Naive B cell (primary cell): ENCODE measurements around the gene FLNB. TPM values are rescaled to one million over a fixed set of nuclear protein-coding genes. Genes with fewer than 3 reads are reported as not detected.

Experiments used
- ATAC-seq, 2 donors: fragments of 150-1000 bp; cut with Tn5 transposase; 2 replicates each; pipeline ENCODE4 v1.10.0; 2021; ENCODE audit warnings: low read depth in 2 of 2, mild to moderate bottlenecking in 2 of 2, moderate library complexity in 2 of 2
- DNase-seq: peaks from one replicate; pipeline ENCODE4 v3.0.0; 2022
- H3K27ac Mint-ChIP-seq, 6 donors: one replicate each; pipeline ENCODE4 v1.8.0; 2020 to 2022; ENCODE audit warnings: mild to moderate bottlenecking in 6 of 6, mixed read lengths in 6 of 6, moderate library complexity in 5 of 6, inconsistent platforms in 2 of 6
- H3K27me3 Mint-ChIP-seq, 3 donors: one replicate each; pipeline ENCODE4 v1.8.0; 2021 to 2022; ENCODE audit warnings: mixed read lengths in 3 of 3, mild to moderate bottlenecking in 1 of 3
- H3K36me3 Mint-ChIP-seq, 2 donors: one replicate each; pipeline ENCODE4 v1.8.0; 2020 to 2022; ENCODE audit warnings: mixed read lengths in 2 of 2, inconsistent platforms in 1 of 2, mild to moderate bottlenecking in 1 of 2
- H3K4me1 Mint-ChIP-seq, 3 donors: one replicate each; pipeline ENCODE4 v1.8.0; 2020 to 2022; ENCODE audit warnings: mixed read lengths in 3 of 3, inconsistent platforms in 1 of 3, mild to moderate bottlenecking in 1 of 3, moderate library complexity in 1 of 3
- H3K4me3 Mint-ChIP-seq, 8 donors: one replicate each; pipeline ENCODE4 v1.8.0; 2020 to 2022; ENCODE audit warnings: mild to moderate bottlenecking in 8 of 8, mixed read lengths in 8 of 8, moderate library complexity in 8 of 8, inconsistent platforms in 2 of 8
- H3K9me3 Mint-ChIP-seq, 7 donors: one replicate each; pipeline ENCODE4 v1.8.0; 2020 to 2022; ENCODE audit warnings: mixed read lengths in 7 of 7, mild to moderate bottlenecking in 5 of 7, inconsistent platforms in 2 of 7, moderate library complexity in 1 of 7
- polyA plus RNA-seq, 6 donors: library from polyadenylated mRNA; unstranded; fragments of 300-500 nt; fragmentation: Illumina TruSeq; gene quantifications; one replicate each; pipeline ENCODE4 v1.2.3, GENCODE V29; 2021; ENCODE audit warnings: low read depth in 6 of 6

The FLNB gene
- polyA plus RNA-seq, 6 donors from 2014 or later, result 3.2 to 14.6 (median 9.7) TPM

DNA sequence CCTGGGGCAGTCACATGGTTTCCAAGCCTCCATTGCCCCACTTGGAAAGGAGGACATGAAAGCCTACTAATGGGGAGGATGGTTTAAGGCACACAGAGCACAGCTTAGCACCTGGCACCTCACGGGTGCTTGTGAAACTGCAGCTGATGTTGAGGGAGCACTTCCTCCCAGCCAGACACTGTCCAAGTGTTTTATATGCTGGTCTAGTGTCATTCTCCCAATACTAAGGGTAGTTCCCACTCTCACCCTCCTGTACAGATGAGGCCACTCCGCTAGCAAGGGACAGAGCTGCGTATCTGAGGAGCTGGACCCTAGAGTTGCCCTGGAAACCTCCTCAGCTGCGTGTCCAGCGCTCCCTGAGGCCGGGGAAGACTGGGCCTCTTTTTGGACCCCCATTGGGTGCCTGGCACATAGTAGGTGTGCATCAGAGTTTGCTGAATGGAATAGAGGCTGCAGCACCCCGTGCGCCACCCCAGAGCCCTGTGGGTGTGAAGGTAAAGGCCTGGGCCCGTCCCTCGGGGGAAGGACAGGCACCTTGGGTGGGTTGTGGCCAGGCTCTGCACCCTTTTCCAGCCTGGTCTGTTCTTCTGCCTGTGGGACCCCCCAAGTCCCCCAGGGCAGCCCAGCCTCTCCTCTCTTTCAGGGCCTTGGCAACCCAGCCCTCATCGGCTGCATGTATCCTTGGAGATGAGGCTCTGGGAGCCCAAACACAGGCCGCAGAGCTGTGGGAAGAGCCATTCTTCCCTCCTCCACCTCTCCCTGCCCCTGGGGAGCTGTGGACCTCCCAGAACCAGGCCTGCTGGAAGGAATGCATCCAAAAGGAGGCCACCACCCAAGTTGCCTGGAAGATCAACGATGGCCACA, 171.2 kb downstream of the FLNB start:
- H3K9me3 Mint-ChIP-seq, result no peaks in the 10 kb centered on the region
- peaks cover 17 to 30% (median 27%) of the 10 kb centered on the region in 3 donors for H3K4me1 Mint-ChIP-seq
- peak overlapping the region in 1 of 6 donors; percentile 38 for H3K27ac Mint-ChIP-seq
- no peak for ATAC-seq
- no peak for DNase-seq
- peak overlapping the region in 1 of 8 donors; percentile 47 for H3K4me3 Mint-ChIP-seq
- H3K36me3 Mint-ChIP-seq, result no peaks in the 10 kb centered on the region
- peaks cover 0 to 5% (median 0%) of the 10 kb centered on the region in 3 donors for H3K27me3 Mint-ChIP-seq

DNA sequence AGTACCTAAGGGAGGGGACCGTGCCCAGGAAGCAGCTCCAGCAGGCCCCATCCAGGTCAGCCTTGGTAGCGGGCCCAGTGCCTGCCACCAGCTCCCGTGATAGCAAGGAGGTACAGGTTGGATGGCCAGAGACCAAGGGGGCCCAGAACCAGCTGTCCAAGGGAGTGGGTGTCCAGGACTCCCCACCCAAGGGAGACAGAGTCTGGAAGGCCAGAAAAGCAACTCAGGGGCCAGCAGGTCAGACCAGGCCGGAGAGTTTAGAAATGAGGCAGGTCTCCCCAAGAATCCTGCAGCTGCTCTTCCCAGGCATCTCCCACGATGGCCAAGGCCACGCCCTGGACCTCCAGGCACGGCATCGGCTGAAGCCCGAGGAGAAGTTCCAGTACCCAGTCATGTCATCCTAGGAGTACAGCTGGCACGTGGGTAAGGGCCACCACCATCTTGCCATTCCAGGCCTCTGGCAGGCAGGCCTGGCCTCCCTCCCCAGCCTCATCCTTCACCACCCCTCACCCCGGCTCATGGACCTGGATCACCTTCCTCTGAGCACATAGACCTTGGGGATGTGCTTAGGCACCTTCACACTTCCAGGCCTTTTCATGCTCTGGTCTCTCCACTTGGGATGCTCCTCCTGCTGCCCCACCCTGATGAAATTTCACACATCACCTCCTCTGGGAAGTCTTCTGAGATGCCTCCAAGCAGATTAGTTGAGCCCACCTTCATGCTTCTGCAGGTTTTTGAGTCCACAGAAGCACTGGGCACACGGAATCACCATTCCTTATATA, 172.1 kb downstream of the FLNB start:
- H3K27me3 Mint-ChIP-seq, result peaks cover 0 to 5% (median 0%) of the 10 kb centered on the region in 3 donors
- no peaks in the 10 kb centered on the region for H3K36me3 Mint-ChIP-seq
- no peak overlapping the region for H3K4me3 Mint-ChIP-seq
- H3K27ac Mint-ChIP-seq, result peak overlapping the region in 1 of 6 donors; percentile 49
- H3K4me1 Mint-ChIP-seq, result peaks cover 17 to 30% (median 27%) of the 10 kb centered on the region in 3 donors
- DNase-seq (no peak), ATAC-seq (no peak)
- no peaks in the 10 kb centered on the region for H3K9me3 Mint-ChIP-seq

DNA sequence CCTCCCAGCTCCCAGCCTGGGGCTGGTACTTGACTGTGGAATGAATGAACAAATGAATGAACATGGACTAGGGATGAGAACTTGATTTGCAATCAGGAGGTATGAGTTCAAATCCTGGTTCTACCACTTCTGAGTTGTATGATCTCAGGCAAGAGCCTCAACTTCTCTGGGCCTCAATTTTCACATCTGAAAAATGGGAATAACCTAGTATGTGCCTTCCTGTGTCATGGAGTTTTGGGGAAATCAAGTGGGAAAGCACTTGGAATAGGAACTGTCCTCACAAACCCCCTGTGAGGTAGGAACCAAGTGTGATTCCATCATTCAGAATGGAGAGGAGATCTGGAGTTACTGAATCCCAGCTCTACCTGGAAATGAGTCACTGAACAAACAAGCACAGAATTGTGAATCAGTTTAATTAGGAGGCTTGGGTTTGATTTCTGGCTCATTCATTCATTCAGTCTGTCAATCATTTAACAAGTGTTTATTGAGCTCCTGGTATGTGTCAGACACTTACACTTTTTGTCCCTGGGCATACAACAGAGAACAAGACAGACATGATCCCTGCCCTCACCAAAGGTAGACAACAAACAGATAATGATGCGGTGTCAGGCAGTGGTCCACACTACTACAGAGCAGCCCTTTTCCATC, 172.8 kb downstream of the FLNB start:
- Mint-ChIP-seq H3K27me3 (peaks cover 0 to 4% (median 0%) of the 10 kb centered on the region in 3 donors), H3K9me3 (no peaks in the 10 kb centered on the region), H3K27ac (peak overlapping the region in 4 of 6 donors; percentile 10 to 84 (median 36)), H3K36me3 (no peaks in the 10 kb centered on the region), H3K4me3 (no peak overlapping the region), H3K4me1 (peaks cover 17 to 30% (median 27%) of the 10 kb centered on the region in 3 donors)
- no peak for DNase-seq
- no peak for ATAC-seq

DNA sequence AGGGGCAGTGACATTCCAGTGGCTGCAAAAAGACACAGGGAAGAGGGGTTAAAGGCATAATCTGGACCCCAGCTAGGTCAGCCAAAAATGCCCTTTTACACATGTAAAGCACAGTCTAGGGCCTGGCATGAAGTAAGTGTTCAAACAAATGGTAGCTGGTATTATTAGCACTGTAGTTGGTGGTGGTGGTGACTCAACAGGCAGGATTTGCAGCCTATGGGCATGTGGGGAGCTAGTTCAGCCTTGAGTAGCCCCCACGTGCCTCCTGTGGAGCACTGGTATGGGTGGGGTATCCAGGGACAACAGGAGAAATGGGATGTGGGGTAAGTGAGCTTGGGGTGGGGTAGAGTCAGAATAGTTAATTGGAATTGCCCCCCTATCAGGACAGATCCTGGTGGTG, 175.0 kb downstream of the FLNB start:
- H3K9me3 Mint-ChIP-seq, result no peaks in the 10 kb centered on the region
- H3K27me3 Mint-ChIP-seq, result no peaks in the 10 kb centered on the region
- ATAC-seq (no peak), DNase-seq (no peak)
- no peaks in the 10 kb centered on the region for H3K36me3 Mint-ChIP-seq
- H3K4me3 Mint-ChIP-seq, result no peak overlapping the region
- H3K27ac Mint-ChIP-seq, result no peak overlapping the region
- peaks cover 13 to 25% (median 21%) of the 10 kb centered on the region in 3 donors for H3K4me1 Mint-ChIP-seq

DNA sequence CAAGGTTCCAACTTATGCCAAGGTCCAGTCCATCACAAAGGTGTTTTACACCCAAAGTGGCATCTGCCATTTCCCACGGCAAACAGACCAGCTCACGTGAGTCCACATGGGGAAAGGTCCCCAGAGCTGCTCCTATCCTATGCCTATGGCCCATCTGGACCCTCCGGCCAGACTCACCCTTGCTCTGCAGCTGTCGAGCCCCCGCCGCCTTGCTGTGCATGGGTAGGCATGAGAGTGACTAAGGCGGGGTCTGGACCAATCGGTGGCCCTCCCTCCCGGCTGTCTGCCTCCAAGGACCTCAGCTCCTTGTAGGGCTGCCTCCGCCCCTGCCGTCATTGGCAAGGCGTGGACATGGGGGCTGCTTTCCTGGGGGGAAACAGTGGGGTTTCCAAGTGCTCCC, 175.7 kb downstream of the FLNB start:
- no peak overlapping the region for H3K4me3 Mint-ChIP-seq

DNA sequence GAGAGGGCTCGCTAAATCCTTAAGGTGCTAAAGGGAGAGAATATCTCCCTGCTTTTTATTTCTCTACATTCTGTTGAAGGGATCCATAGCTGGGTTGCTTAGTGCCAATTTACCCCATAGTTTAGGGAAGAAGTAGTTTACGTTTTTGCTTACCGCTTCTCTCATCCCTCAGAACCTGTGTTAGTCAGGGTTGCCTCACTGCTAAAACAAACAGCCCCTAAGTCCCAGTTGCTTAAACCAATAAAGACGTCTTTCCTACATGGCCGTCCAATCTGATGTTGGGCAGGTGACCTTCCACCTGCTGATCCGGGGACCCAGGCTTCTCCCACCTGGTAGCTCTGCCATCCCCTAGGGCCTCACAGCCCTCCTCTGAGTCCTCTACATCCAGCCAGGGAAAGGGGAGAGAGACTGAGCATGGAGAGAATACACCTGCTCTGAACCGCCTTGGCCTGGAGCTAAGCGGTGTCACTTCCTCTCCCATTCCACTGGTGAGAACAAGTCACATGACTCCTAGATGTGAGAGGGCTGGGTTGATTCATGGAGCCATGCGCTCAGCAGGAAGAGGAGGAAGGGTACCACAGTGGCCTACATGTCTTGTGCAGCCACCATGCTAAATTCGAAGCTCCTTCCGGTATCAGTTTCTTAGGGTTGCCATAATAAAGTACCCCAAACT, 176.2 kb downstream of the FLNB start:
- ATAC-seq (no peak), DNase-seq (no peak)
- Mint-ChIP-seq H3K4me1 (peaks cover 9 to 18% (median 17%) of the 10 kb centered on the region in 3 donors), H3K9me3 (no peaks in the 10 kb centered on the region), H3K27me3 (no peaks in the 10 kb centered on the region), H3K27ac (peak overlapping the region in 2 of 6 donors; percentile 42 to 84), H3K36me3 (no peaks in the 10 kb centered on the region), H3K4me3 (no peak overlapping the region)

More for the DNA sequence above, 175.7 kb downstream of the FLNB start:
- ATAC-seq, result no peak
- Mint-ChIP-seq H3K9me3 (no peaks in the 10 kb centered on the region), H3K27ac (no peak overlapping the region), H3K4me1 (peaks cover 9 to 18% (median 17%) of the 10 kb centered on the region in 3 donors), H3K36me3 (no peaks in the 10 kb centered on the region), H3K27me3 (no peaks in the 10 kb centered on the region)
- no peak for DNase-seq

DNA sequence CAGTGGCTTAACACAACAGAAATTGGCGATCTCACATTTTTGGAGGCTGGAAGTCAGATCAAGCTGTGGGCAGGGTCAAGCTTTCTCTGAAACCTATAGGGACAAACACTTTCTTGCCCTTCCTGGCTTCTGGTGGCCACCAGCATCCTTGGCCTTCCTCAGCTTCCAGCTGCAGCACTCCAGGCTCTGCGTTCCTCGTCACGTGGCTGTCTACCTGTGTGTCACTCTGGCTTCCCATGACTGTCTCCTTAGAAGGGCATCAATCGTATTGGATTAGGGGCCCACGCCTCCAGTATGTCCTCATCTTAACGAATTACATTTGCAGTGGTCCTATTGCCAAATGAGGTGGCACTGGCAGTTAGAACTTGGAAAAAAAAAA, 176.7 kb downstream of the FLNB start:
- Mint-ChIP-seq H3K4me3 (no peak overlapping the region), H3K9me3 (no peaks in the 10 kb centered on the region), H3K27ac (no peak overlapping the region), H3K27me3 (no peaks in the 10 kb centered on the region), H3K4me1 (peaks cover 9 to 18% (median 17%) of the 10 kb centered on the region in 3 donors), H3K36me3 (no peaks in the 10 kb centered on the region)
- DNase-seq, result no peak
- no peak for ATAC-seq

DNA sequence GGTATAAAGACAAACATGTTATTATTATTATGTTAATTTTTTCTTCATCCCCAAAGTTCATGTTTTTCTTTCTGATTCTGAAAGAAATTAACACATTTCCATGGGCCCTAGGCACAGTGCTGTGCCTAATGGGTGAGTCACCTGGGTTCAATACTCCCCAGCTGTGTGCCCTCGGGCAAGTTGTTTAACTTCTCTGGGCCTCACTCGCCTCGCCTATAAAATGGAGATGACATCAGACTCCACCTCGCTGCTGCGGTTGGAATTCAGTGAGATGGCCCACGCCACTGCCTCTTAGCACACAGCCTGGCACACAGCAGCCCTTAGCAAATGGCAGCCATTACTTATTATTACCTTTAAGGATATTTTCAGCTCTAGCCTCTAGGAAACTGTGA, 179.9 kb downstream of the FLNB start:
- Mint-ChIP-seq H3K9me3 (peaks cover 0 to 2% (median 0%) of the 10 kb centered on the region in 7 donors), H3K27ac (peak overlapping the region in 1 of 6 donors; percentile 82), H3K36me3 (peaks cover 7 to 10% of the 10 kb centered on the region in 2 donors), H3K4me1 (peaks cover 0 to 6% (median 3%) of the 10 kb centered on the region in 3 donors), H3K27me3 (no peaks in the 10 kb centered on the region), H3K4me3 (no peak overlapping the region)
- DNase-seq (no peak), ATAC-seq (peak in 1 of 2 donors; percentile 6)

DNA sequence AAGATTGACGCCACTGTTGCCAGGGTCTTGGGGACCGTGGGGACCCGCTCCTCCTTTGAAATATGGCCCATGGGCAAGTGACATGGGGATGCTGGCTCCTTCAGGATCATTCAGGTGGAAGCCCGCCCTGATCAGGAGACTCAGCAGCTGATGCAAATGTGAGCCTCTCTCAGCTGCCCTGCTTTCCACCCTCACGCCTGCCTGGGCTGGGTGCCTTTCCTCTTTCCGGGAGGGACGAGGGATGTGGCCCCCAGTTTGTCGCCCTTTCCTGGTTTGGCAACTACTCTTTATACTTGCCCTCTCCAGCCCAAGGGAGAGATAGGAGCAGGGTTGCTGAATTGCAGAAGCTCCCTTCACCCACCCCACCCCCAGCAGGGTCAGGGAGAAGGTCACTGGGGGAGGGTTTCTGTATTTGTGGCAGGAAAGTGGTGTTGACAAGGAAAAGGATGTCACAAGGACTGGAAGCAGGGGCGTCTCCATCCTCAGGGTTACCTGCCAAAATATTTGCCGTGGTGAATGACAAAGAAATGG, 180.8 kb downstream of the FLNB start:
- H3K27ac Mint-ChIP-seq, result peak overlapping the region in 1 of 6 donors; percentile 49
- no peak overlapping the region for H3K4me3 Mint-ChIP-seq

DNA sequence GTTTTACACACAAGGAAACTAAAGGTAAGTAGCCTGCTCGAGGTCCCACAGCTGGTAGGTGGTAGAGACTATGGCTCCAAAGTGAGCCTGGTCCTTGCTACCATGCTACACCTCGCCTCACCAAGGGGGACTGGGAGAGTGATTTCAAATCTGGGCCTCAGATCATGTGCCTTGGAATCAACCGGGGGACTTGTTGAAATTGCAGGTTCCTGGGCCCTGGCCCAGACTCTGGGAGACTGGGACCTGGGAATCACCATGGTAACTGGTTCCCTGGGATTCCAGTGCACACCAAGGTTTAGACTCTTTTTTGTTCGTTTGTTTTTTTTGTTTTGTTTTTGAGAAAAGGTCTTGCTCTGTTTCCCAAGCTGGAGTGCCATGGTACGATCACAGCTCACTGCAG, 181.5 kb downstream of the FLNB start:
- no peak overlapping the region for H3K4me3 Mint-ChIP-seq
- peaks cover 0 to 2% (median 0%) of the 10 kb centered on the region in 7 donors for H3K9me3 Mint-ChIP-seq
- H3K27ac Mint-ChIP-seq, result peak overlapping the region in 3 of 6 donors; percentile 14 to 89 (median 74)

More for the DNA sequence above, 180.8 kb downstream of the FLNB start:
- Mint-ChIP-seq H3K36me3 (peaks cover 10 to 15% of the 10 kb centered on the region in 2 donors), H3K4me1 (peaks cover 0 to 6% (median 3%) of the 10 kb centered on the region in 3 donors), H3K9me3 (peaks cover 0 to 2% (median 0%) of the 10 kb centered on the region in 7 donors), H3K27me3 (no peaks in the 10 kb centered on the region)
- DNase-seq (no peak), ATAC-seq (no peak)

DNA sequence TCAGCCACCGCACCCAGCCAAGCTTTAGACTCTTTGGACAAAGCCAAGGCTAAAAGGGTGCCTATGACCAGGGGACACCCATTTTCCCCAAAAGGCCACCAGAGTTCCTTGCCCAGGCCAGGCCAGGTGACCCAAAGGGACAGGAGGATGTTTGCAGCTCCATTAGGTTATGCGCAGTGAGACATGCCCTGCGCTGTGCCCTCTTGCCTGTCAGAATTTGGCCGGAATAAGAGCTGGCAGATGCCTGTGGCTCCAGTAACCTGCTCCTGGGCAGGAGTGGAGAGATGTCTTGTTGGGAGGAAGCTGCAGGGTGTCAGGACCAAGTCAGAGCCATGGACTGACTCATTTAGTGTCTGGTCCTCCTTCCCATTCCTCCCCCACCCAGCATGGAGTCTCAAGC, 182.1 kb downstream of the FLNB start:
- peaks cover 0 to 11% (median 3%) of the 10 kb centered on the region in 3 donors for H3K4me1 Mint-ChIP-seq
- no peak overlapping the region for H3K27ac Mint-ChIP-seq
- peaks cover 0 to 5% (median 0%) of the 10 kb centered on the region in 7 donors for H3K9me3 Mint-ChIP-seq
- H3K27me3 Mint-ChIP-seq, result no peaks in the 10 kb centered on the region
- H3K4me3 Mint-ChIP-seq, result no peak overlapping the region
- H3K36me3 Mint-ChIP-seq, result peaks cover 10 to 16% of the 10 kb centered on the region in 2 donors
- ATAC-seq (no peak), DNase-seq (no peak)

More for the DNA sequence above, 181.5 kb downstream of the FLNB start:
- Mint-ChIP-seq H3K27me3 (no peaks in the 10 kb centered on the region), H3K36me3 (peaks cover 10 to 16% of the 10 kb centered on the region in 2 donors), H3K4me1 (peaks cover 0 to 7% (median 3%) of the 10 kb centered on the region in 3 donors)
- DNase-seq, result no peak
- ATAC-seq, result no peak

DNA sequence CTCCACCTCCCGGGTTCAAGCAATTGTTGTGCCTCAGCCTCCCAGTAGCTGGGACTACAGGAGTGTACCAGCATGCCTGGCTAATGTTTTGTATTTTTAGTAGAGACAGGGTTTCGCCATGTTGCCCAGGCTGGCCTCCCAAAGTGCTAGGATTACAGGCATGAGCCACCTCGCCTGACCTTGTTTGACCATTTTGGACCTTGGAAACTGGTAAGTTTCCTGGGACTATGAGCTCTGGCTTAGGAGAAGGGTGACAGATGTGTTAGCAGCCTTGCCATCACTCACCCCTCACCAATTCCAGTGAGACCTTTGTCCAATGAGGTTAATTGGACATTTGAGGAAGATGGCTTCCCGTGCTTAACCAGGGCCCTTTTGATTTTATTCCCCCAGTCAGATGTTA, 182.7 kb downstream of the FLNB start:
- Mint-ChIP-seq H3K4me3 (no peak overlapping the region), H3K36me3 (peaks cover 10 to 16% of the 10 kb centered on the region in 2 donors), H3K4me1 (peaks cover 0 to 12% (median 3%) of the 10 kb centered on the region in 3 donors), H3K27ac (peak overlapping the region in 3 of 6 donors; percentile 12 to 57 (median 35)), H3K9me3 (peaks cover 0 to 5% (median 0%) of the 10 kb centered on the region in 7 donors), H3K27me3 (no peaks in the 10 kb centered on the region)
- ATAC-seq, result no peak
- DNase-seq, result no peak
